GM18498 (cell line): ENCODE results near the gene NUDCD3.

ENCODE experiments used
- ATAC-seq: cut with Tn5 transposase; IDR thresholded peaks from one replicate; pipeline ENCODE4 v1.9.1; 2021; ENCODE audit warnings: mild to moderate bottlenecking, moderate library complexity; ENCODE audit not compliant: unreplicated experiment

The NUDCD3 gene

GRCh38 chr7:44373418-44373740 lies 117.1 kb downstream of the NUDCD3 start:
- ATAC-seq: no peak

GRCh38 chr7:44372560-44373417 lies 117.7 kb downstream of the NUDCD3 start:
- ATAC-seq: no peak

GRCh38 chr7:44368885-44369284 lies 121.6 kb downstream of the NUDCD3 start:
- no peak for ATAC-seq

- no peak for ATAC-seq
These were observed 122.0 kb downstream of the NUDCD3 start for GRCh38 chr7:44368455-44368854.

GRCh38 chr7:44367475-44368043 lies 122.9 kb downstream of the NUDCD3 start:
- no peak for ATAC-seq

GRCh38 chr7:44366986-44367385 lies 123.5 kb downstream of the NUDCD3 start:
- ATAC-seq: no peak

- ATAC-seq: no peak
These were observed 136.8 kb downstream of the NUDCD3 start for GRCh38 chr7:44353668-44354067.

- ATAC-seq: no peak
These were observed 141.3 kb downstream of the NUDCD3 start for GRCh38 chr7:44348851-44349781.

GRCh38 chr7:44348300-44348699 lies 142.2 kb downstream of the NUDCD3 start:
- no peak for ATAC-seq

- no peak for ATAC-seq
These were observed 142.8 kb downstream of the NUDCD3 start for GRCh38 chr7:44347546-44348114.

- ATAC-seq: no peak
These were observed 144.4 kb downstream of the NUDCD3 start for GRCh38 chr7:44346063-44346462.

GRCh38 chr7:44341401-44341800 lies 149.1 kb downstream of the NUDCD3 start:
- no peak for ATAC-seq

GRCh38 chr7:44338600-44338999 lies 151.9 kb downstream of the NUDCD3 start:
- peak; percentile 44 for ATAC-seq

- no peak for ATAC-seq
These were observed 154.0 kb downstream of the NUDCD3 start for GRCh38 chr7:44336491-44336890.

GRCh38 chr7:44335184-44335583 lies 155.3 kb downstream of the NUDCD3 start:
- no peak for ATAC-seq

- no peak for ATAC-seq
These were observed 155.7 kb downstream of the NUDCD3 start for GRCh38 chr7:44334734-44335097.

GRCh38 chr7:44333911-44334733 lies 156.3 kb downstream of the NUDCD3 start:
- ATAC-seq: no peak

GRCh38 chr7:44331682-44332081 lies 158.8 kb downstream of the NUDCD3 start:
- ATAC-seq: no peak

GRCh38 chr7:44330331-44330730 lies 160.1 kb downstream of the NUDCD3 start:
- ATAC-seq: no peak

GRCh38 chr7:44329888-44330287 lies 160.6 kb downstream of the NUDCD3 start:
- no peak for ATAC-seq
